Measurements from ENCODE around the gene GPR135. TPM values are rescaled to one million over a fixed set of nuclear protein-coding genes. Genes with fewer than 3 reads are reported as not detected.

GPR135 gene
- total RNA-seq, 2 donors from 2014 or later = 2.3 to 12.4 TPM

DNA sequence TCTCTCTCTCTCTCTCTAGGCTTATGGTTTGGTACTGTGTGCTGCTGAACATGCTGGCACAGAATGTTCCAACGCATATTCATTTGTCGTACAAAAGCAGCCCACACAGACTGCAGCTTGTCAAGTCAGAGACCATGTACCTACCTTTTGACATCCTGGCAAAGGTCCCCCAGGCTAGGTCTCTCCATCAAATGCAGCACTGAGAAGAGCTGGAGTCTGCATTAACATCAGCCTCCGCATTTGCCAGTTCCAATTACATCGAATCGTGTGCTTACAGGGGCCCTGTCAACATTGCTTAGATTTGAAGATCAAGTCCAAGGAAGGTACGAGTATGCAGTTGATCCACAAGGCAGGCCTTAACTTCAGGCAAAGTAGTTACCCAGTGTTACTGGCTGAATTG is 47.9 kb downstream of the GPR135 start:
- intact Hi-C loops (cut with DNase I) = no loop called here
- no peaks in the 10 kb centered on the region for H3K4me1 ChIP-seq (replicated peaks)
- no peak overlapping the region for H3K4me3 ChIP-seq
- no peak for DNase-seq (ENCODE audit: low spot score)
- TF ChIP-seq, protein P1, sequence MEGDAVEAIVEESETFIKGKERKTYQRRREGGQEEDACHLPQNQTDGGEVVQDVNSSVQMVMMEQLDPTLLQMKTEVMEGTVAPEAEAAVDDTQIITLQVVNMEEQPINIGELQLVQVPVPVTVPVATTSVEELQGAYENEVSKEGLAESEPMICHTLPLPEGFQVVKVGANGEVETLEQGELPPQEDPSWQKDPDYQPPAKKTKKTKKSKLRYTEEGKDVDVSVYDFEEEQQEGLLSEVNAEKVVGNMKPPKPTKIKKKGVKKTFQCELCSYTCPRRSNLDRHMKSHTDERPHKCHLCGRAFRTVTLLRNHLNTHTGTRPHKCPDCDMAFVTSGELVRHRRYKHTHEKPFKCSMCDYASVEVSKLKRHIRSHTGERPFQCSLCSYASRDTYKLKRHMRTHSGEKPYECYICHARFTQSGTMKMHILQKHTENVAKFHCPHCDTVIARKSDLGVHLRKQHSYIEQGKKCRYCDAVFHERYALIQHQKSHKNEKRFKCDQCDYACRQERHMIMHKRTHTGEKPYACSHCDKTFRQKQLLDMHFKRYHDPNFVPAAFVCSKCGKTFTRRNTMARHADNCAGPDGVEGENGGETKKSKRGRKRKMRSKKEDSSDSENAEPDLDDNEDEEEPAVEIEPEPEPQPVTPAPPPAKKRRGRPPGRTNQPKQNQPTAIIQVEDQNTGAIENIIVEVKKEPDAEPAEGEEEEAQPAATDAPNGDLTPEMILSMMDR (IDR thresholded peaks at IDR 0.05) = no peak
- TF ChIP-seq POLR2A (IDR thresholded peaks at IDR 0.05) = no peak
- no peak for TF ChIP-seq POLR2AphosphoS5 (IDR thresholded peaks at IDR 0.05)
- H3K27ac ChIP-seq = no peak overlapping the region
- H3K36me3 ChIP-seq = no peaks in the 10 kb centered on the region
- WGBS = 72% methylated on average over 6 of the region's 6 CpGs
- no peaks in the 10 kb centered on the region for H3K9me3 ChIP-seq
- no peaks in the 10 kb centered on the region for H3K27me3 ChIP-seq (replicated peaks; ENCODE audit: insufficient read depth)

DNA sequence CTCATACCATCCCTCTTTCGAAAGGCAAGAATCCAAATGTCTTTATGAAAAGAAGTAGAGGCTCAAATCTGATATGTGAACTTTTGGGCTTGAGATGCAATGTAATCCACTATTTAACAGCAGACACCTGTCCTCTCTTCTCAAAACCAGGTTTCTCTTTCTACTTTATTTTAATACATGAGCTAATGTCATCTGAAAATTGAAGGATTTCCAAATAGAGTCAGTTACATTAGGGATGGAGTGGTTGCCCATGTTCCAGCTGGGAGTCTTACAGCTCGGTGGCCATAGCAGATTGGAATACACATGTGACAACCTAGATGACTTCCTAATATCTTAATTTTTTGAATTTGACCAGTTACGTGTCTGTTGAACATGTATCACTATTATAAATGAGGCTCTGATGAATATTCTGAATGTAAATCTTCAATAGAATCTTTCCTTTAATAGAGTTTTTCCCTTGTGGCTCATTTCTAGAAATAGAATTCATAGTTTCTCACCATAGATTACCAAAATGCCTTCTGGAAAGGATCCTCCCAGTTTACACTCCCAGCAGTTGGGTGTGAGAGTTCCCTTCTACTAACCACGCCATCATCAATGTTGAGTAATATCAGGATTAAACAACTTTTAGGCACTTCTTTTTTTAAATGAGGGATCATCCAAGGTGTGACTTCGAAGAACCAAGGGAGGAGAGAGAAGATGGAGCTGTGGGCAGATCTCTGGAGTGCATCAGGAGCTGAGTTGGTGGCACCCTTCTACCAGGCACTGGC is 49.2 kb downstream of the GPR135 start:
- Histone ChIP-seq H3K27ac (no peak overlapping the region), H3K27me3 (replicated peaks; ENCODE audit: insufficient read depth) (no peaks in the 10 kb centered on the region), H3K4me3 (no peak overlapping the region), H3K36me3 (no peaks in the 10 kb centered on the region), H3K4me1 (replicated peaks) (no peaks in the 10 kb centered on the region), H3K9me3 (no peaks in the 10 kb centered on the region)
- intact Hi-C loops (cut with DNase I) = no loop called here
- 88% methylated on average over 5 of the region's 5 CpGs for WGBS
- no peak for DNase-seq (ENCODE audit: low spot score)
- TF ChIP-seq, protein P1 (IDR thresholded peaks at IDR 0.05) = no peak
- TF ChIP-seq POLR2AphosphoS5 (IDR thresholded peaks at IDR 0.05) (no peak), POLR2A (IDR thresholded peaks at IDR 0.05) (no peak)

Other genes starting within 250 kb of the GPR135 start
- gene L3HYPDH, start 19.0 kb upstream of the GPR135 start, total RNA-seq = 10 to 100 TPM; 34.6 to 50.3 TPM
- 10 to 100 TPM; 73.9 to 86.0 TPM for gene JKAMP, start 19.1 kb upstream of the GPR135 start, total RNA-seq
- not detected for gene CCDC175, start 111.4 kb upstream of the GPR135 start, total RNA-seq